C4-2B (cell line): ENCODE results near the gene CCDC73.

Experiments used
- CTCF ChIP-seq: fragments of 450-650 bp; conservative IDR thresholded peaks from 2 replicates; pipeline ENCODE4 v1.5.1; 2017; ENCODE audit warnings: mild to moderate bottlenecking
- ZFX ChIP-seq: fragments of 450-650 bp; IDR thresholded peaks from 2 replicates; pipeline ENCODE4 v1.6.1; 2017

- TF ChIP-seq CTCF (no peak), ZFX (peak; percentile 96)
Measured at GRCh38 chr11:32583459-32584271, 210.8 kb downstream of the CCDC73 start, which contains the start of gene EIF3M.
